Glutamatergic neuron (in vitro differentiated cells): ENCODE data around the gene NMD3. TPM values are rescaled to one million over a fixed set of nuclear protein-coding genes. Genes with fewer than 3 reads are reported as not detected.

Experiments used
- DNase-seq: peaks from one replicate; pipeline ENCODE4 v3.0.0; 2022
- H3K27ac Mint-ChIP-seq: one replicate; pipeline ENCODE4 v1.8.0; 2020; ENCODE audit warnings: mild to moderate bottlenecking, mixed read lengths, inconsistent platforms; ENCODE audit not compliant: unreplicated experiment
- H3K27me3 Mint-ChIP-seq: one replicate; pipeline ENCODE4 v1.8.0; 2020; ENCODE audit warnings: mild to moderate bottlenecking, moderate library complexity, mixed read lengths, inconsistent platforms; ENCODE audit not compliant: unreplicated experiment
- H3K36me3 Mint-ChIP-seq: one replicate; pipeline ENCODE4 v1.8.0; 2020; ENCODE audit warnings: mild to moderate bottlenecking, mixed read lengths, inconsistent platforms; ENCODE audit not compliant: unreplicated experiment
- H3K4me1 Mint-ChIP-seq: one replicate; pipeline ENCODE4 v1.8.0; 2020; ENCODE audit warnings: mild to moderate bottlenecking, low read depth, mixed read lengths, inconsistent platforms; ENCODE audit not compliant: unreplicated experiment
- H3K4me3 Mint-ChIP-seq: one replicate; pipeline ENCODE4 v1.8.0; 2020; ENCODE audit warnings: mild to moderate bottlenecking, mixed read lengths, inconsistent platforms; ENCODE audit not compliant: unreplicated experiment
- H3K9me3 Mint-ChIP-seq: one replicate; pipeline ENCODE4 v1.8.0; 2020; ENCODE audit warnings: mild to moderate bottlenecking, moderate library complexity, mixed read lengths, inconsistent platforms; ENCODE audit not compliant: unreplicated experiment
- total RNA-seq: library from RNA; stranded (reverse); fragmentation: NEBNext Ultra II Directional; extraction: Animal tissue kit (Norgen Biotek cat#: 25700); gene quantifications from one replicate; pipeline ENCODE4 v1.2.1, GENCODE V29; 2021; ENCODE audit not compliant: unreplicated experiment
- TF ChIP-seq, protein P1 (sequence below): fragments of 200-600 bp; sonication (generic); IDR thresholded peaks from one replicate; pipeline ENCODE4 v1.5.0; 2021; ENCODE audit not compliant: partially characterized antibody, unreplicated experiment

The NMD3 gene
- total RNA-seq, 1 donor from 2014 or later: 49.3 TPM

DNA sequence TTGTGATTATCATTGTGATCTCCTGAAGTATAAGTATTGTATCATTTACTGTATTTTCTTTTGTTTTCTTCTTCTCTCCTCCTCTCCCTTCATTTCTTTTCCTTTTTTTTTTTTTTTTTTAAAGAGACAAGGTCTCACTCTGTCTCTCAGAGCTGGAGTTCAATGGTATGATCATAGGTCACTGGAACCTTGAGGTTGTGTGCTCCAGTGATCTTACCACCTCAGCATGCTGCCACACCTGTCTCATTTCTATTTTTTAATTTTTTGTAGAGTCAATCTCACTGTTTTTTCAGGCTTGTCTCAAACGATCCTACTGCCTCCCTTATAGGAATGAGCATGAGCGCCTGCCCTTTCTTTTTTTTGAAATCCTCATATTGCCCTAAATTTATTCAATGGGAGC, 23.4 kb downstream of the NMD3 start:
- Mint-ChIP-seq H3K36me3 (no peaks in the 10 kb centered on the region), H3K9me3 (no peaks in the 10 kb centered on the region), H3K4me3 (no peak overlapping the region), H3K4me1 (no peaks in the 10 kb centered on the region), H3K27me3 (no peaks in the 10 kb centered on the region), H3K27ac (no peak overlapping the region)
- TF ChIP-seq, protein P1, sequence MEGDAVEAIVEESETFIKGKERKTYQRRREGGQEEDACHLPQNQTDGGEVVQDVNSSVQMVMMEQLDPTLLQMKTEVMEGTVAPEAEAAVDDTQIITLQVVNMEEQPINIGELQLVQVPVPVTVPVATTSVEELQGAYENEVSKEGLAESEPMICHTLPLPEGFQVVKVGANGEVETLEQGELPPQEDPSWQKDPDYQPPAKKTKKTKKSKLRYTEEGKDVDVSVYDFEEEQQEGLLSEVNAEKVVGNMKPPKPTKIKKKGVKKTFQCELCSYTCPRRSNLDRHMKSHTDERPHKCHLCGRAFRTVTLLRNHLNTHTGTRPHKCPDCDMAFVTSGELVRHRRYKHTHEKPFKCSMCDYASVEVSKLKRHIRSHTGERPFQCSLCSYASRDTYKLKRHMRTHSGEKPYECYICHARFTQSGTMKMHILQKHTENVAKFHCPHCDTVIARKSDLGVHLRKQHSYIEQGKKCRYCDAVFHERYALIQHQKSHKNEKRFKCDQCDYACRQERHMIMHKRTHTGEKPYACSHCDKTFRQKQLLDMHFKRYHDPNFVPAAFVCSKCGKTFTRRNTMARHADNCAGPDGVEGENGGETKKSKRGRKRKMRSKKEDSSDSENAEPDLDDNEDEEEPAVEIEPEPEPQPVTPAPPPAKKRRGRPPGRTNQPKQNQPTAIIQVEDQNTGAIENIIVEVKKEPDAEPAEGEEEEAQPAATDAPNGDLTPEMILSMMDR: no peak
- no peak for DNase-seq

DNA sequence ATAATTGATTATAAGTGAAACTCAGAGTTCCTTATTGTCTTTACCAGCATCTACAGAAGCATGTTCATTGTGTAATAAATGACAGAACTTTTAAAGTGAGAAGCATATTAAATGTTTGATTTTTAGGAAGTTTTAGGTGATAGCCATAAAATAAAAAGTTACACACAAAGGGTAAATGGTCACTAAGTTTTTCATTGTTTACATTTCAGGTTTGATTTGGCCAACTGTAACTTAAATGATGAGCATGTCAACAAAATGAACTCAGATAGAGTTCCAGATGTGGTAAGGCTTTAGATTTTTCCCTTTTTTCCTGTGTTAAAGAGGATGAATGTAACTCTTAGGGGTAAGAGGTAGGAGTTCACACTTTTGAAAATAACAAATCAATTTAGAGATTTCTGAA, 25.9 kb downstream of the NMD3 start:
- no peaks in the 10 kb centered on the region for H3K4me1 Mint-ChIP-seq
- no peak overlapping the region for H3K27ac Mint-ChIP-seq
- H3K36me3 Mint-ChIP-seq: no peaks in the 10 kb centered on the region
- TF ChIP-seq, protein P1: no peak
- no peak overlapping the region for H3K4me3 Mint-ChIP-seq
- H3K9me3 Mint-ChIP-seq: no peaks in the 10 kb centered on the region
- no peaks in the 10 kb centered on the region for H3K27me3 Mint-ChIP-seq
- no peak for DNase-seq

DNA sequence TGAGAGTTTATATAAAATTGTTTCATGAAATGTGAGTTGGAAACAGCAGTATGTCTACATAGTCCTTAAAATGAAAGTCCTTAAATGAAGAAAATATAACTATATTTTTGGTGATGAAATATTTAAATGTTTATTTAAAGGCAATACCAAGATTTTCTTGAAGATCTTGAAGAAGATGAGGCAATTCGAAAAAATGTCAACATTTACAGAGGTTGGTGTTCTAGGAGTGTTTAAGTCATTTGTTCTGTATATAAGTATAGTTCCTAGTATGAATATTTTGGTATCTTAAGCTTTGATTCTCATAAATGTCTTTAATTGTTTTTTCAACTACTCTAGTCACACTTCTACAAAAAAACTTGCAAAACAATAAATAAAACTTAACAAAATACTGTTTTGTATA, 29.0 kb downstream of the NMD3 start:
- no peak for DNase-seq
- Mint-ChIP-seq H3K9me3 (no peaks in the 10 kb centered on the region), H3K4me3 (no peak overlapping the region), H3K36me3 (no peaks in the 10 kb centered on the region), H3K27me3 (no peaks in the 10 kb centered on the region), H3K4me1 (no peaks in the 10 kb centered on the region), H3K27ac (no peak overlapping the region)
- TF ChIP-seq, protein P1: no peak

DNA sequence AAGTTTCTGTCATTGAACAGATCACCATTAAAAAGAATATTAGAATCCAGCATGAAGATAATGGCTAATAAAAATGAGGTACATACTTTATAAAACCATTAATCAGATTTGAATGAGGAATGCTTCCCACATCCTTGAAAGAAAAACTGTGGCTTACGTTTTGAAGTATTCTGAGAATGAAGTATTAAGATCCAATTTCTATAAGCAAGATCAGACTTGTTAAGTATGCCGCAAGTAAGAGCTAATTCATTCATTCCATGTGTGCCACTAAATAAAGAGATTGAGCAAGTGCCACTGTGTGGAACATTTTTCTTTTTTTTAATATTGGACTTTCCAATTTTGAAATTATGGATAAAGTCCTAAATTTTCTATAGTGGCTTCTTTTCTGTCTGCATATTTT, 30.6 kb downstream of the NMD3 start:
- Mint-ChIP-seq H3K4me3 (no peak overlapping the region), H3K27me3 (no peaks in the 10 kb centered on the region), H3K36me3 (no peaks in the 10 kb centered on the region), H3K27ac (no peak overlapping the region), H3K4me1 (no peaks in the 10 kb centered on the region), H3K9me3 (no peaks in the 10 kb centered on the region)
- no peak for DNase-seq
- TF ChIP-seq, protein P1: no peak

DNA sequence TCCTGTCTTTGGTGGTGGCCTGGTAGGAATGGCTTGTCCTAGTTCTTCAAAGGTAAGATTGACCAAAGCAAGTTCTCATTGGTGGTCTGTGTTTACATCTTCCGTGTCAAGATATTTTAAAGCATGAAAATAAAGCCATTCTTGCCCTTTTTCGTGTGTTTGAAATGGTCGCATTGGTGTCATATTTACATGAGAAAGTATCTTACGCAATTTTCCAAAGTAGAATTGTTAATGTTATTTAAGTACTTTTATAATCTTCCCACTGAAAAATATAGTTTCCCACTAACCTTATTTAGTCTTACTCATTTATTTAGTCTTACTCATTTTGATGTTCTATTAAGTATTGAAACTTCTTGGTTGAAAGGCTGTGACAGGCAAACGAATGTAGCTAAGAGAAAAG, 31.0 kb downstream of the NMD3 start:
- H3K4me1 Mint-ChIP-seq: no peaks in the 10 kb centered on the region
- H3K27me3 Mint-ChIP-seq: no peaks in the 10 kb centered on the region
- no peak overlapping the region for H3K27ac Mint-ChIP-seq
- DNase-seq: no peak
- no peaks in the 10 kb centered on the region for H3K9me3 Mint-ChIP-seq
- H3K4me3 Mint-ChIP-seq: no peak overlapping the region
- H3K36me3 Mint-ChIP-seq: no peaks in the 10 kb centered on the region
- TF ChIP-seq, protein P1: no peak
